Caco-2 (cell line): ENCODE results near the gene KLF13. TPM values are rescaled to one million over a fixed set of nuclear protein-coding genes. Genes with fewer than 3 reads are reported as not detected.

Source experiments
- BruUV-seq: library from RNA; stranded (reverse); fragments of 400-500 nt; replicated peaks from 2 replicates; lab custom pipeline; 2021; lab: Mats Ljungman, UMichigan
- CTCF ChIA-PET: fragments of 300-600 bp; sonication (Branson Sonifier 250); formaldehyde crosslinking; loops from one replicate; lab custom pipeline; 2022; ENCODE audit warnings: antibody characterized with exemption; lab: Charles Lee
- POLR2A ChIA-PET: fragments of 300-600 bp; sonication (Branson Sonifier 250); formaldehyde crosslinking; loops from one replicate; lab custom pipeline; 2022; ENCODE audit warnings: antibody characterized with exemption; lab: Charles Lee
- DNase-seq, 2 experiments: peaks; one replicate each; pipeline versions ENCODE4 v3.0.0 to v3.0.0-alpha.2; 2020 to 2022
- H3K27me3 ChIP-seq: replicated peaks from 2 replicates; pipeline ENCODE4 v1.6.0; 2011; ENCODE audit warnings: low read length; ENCODE audit not compliant: control insufficient read depth, insufficient read depth
- H3K36me3 ChIP-seq: 2 replicates; pipeline ENCODE4 v1.5.1; 2011; ENCODE audit warnings: low read length; ENCODE audit not compliant: control insufficient read depth, insufficient read depth
- H3K4me1 ChIP-seq: fragments of 250-450 bp; sonication (Bioruptor Pico); 2 replicates; pipeline ENCODE4 v1.5.1; 2020; ENCODE audit warnings: mild to moderate bottlenecking
- H3K4me3 ChIP-seq: 2 replicates; pipeline ENCODE4 v1.5.1; 2011; ENCODE audit warnings: low read depth, mild to moderate bottlenecking, control low read depth, low read length
- H3K9me3 ChIP-seq: fragments of 250-450 bp; sonication (Bioruptor Pico); 2 replicates; pipeline ENCODE4 v1.5.1; 2020; ENCODE audit warnings: mild to moderate bottlenecking, moderate library complexity
- H3K27ac Mint-ChIP-seq: one replicate; pipeline ENCODE4 v1.8.0; 2022; ENCODE audit warnings: mixed read lengths; ENCODE audit not compliant: unreplicated experiment
- H3K27me3 Mint-ChIP-seq: one replicate; pipeline ENCODE4 v1.8.0; 2022; ENCODE audit warnings: mixed read lengths; ENCODE audit not compliant: insufficient read depth, unreplicated experiment
- H3K36me3 Mint-ChIP-seq: one replicate; pipeline ENCODE4 v1.8.0; 2022; ENCODE audit warnings: mild to moderate bottlenecking, mixed read lengths; ENCODE audit not compliant: insufficient read depth, unreplicated experiment
- H3K4me1 Mint-ChIP-seq: one replicate; pipeline ENCODE4 v1.8.0; 2022; ENCODE audit warnings: low read depth, mixed read lengths; ENCODE audit not compliant: unreplicated experiment
- H3K4me3 Mint-ChIP-seq: one replicate; pipeline ENCODE4 v1.8.0; 2022; ENCODE audit warnings: mild to moderate bottlenecking, moderate library complexity, mixed read lengths; ENCODE audit not compliant: unreplicated experiment
- H3K9me3 Mint-ChIP-seq: one replicate; pipeline ENCODE4 v1.8.0; 2022; ENCODE audit warnings: mixed read lengths; ENCODE audit not compliant: unreplicated experiment
- CTCF ChIP-seq, 2 experiments: fragments of 200-600 bp in 1 of 2; IDR thresholded peaks; 1 replicate in 1 of 2; 2 replicates in 1 of 2; pipeline versions ENCODE4 v1.5.1 to v1.8.0; 2011 to 2022; ENCODE audit warnings: antibody characterized with exemption in 1 of 2, control low read depth in 1 of 2, inconsistent platforms in 1 of 2, low read depth in 1 of 2, low read length in 1 of 2, mild to moderate bottlenecking in 1 of 2, moderate library complexity in 1 of 2; ENCODE audit not compliant: insufficient read depth in 1 of 2, severe bottlenecking in 1 of 2, unreplicated experiment in 1 of 2
- intact Hi-C: fragments of 100-400 bp; cut with micrococcal nuclease; formaldehyde crosslinking; loops from one replicate; pipeline ENCODE4 v1.10.0; 2022; ENCODE audit not compliant: unreplicated experiment
- total RNA-seq: library from RNA; stranded (reverse); gene quantifications from 2 replicates; pipeline ENCODE4 v1.2.3, GENCODE V29; 2022

The KLF13 gene
- total RNA-seq, 1 experiment from 2014 or later = 18.8 TPM

GRCh38 chr15:31402511-31403056 is 75.9 kb downstream of the KLF13 start:
- Mint-ChIP-seq H3K4me1 (peaks cover 20% of the 10 kb centered on the region), H3K27me3 (no peaks in the 10 kb centered on the region), H3K9me3 (no peaks in the 10 kb centered on the region), H3K4me3 (no peak overlapping the region), H3K36me3 (no peaks in the 10 kb centered on the region), H3K27ac (no peak overlapping the region)
- Histone ChIP-seq H3K36me3 (no peaks in the 10 kb centered on the region), H3K9me3 (no peaks in the 10 kb centered on the region; the same call in 1 of the 2 replicates), H3K4me3 (no peak overlapping the region), H3K27me3 (no peaks in the 10 kb centered on the region), H3K4me1 (peaks cover 30% of the 10 kb centered on the region)
- ChIA-PET POLR2A (no interaction called here), CTCF (no interaction called here)
- DNase-seq = no peak
- TF ChIP-seq CTCF (IDR thresholded peaks at IDR 0.05; ENCODE audit: insufficient read depth in 1 of 2, low read depth in 1 of 2, low read length in 1 of 2, severe bottlenecking in 1 of 2, unreplicated experiment in 1 of 2) = no peak
- intact Hi-C loops = no loop called here
- no TSS peak for BruUV-seq

DNA sequence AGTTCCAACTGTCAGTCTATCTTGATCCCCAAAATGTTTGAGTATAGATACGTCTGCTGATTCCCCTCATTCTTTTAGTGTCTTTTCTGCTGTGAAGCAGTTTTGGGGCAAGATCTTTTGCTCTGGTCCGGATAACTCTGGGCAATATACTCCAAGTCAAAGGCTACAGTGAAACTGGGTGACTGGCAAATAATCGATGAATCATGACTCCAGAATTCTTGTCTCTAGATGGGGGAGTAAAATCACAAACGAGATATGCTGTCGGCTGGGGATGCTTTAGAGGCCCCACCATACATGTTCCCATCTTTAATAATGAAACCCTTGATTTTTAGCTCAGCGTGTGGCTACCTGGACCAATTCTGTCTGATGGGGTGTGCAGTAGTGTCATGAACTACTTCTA is 76.5 kb downstream of the KLF13 start:
- Mint-ChIP-seq H3K9me3 (no peaks in the 10 kb centered on the region), H3K36me3 (no peaks in the 10 kb centered on the region), H3K27ac (no peak overlapping the region), H3K27me3 (no peaks in the 10 kb centered on the region), H3K4me3 (no peak overlapping the region), H3K4me1 (peaks cover 20% of the 10 kb centered on the region)
- H3K27me3 ChIP-seq = no peaks in the 10 kb centered on the region
- no peak overlapping the region for H3K4me3 ChIP-seq
- BruUV-seq = no TSS peak
- TF ChIP-seq CTCF (IDR thresholded peaks at IDR 0.05; ENCODE audit: insufficient read depth in 1 of 2, low read depth in 1 of 2, low read length in 1 of 2, severe bottlenecking in 1 of 2, unreplicated experiment in 1 of 2) = no peak
- peaks cover 27% of the 10 kb centered on the region for H3K4me1 ChIP-seq
- intact Hi-C loops = no loop called here
- H3K9me3 ChIP-seq = peaks cover 2% of the 10 kb centered on the region; the same call in 1 of the 2 replicates
- DNase-seq = no peak
- POLR2A ChIA-PET = no interaction called here
- CTCF ChIA-PET = no interaction called here
- H3K36me3 ChIP-seq = no peaks in the 10 kb centered on the region

DNA sequence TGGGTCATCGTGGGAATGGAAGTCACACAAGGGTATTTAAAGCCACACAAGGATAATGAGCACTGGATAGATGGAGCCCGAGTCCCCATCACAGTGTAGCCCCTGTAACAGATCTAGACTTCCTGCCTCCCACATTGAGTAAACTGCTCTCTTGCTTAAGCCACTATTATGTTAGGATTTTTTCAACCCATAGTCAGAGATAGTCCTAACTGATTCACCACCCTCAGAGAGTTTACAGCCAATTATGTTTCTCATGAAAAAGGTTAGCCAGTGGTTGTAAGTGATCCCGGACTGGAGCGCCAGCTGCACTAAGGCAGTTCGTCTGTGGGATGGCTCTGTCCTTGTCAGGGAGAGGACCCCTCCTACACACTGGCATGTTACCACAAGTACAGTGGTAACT is 77.0 kb downstream of the KLF13 start:
- BruUV-seq = no TSS peak
- intact Hi-C loops = no loop called here
- peaks cover under 1% of the 10 kb centered on the region for H3K9me3 Mint-ChIP-seq
- no peak overlapping the region for H3K27ac Mint-ChIP-seq
- no peaks in the 10 kb centered on the region for H3K36me3 Mint-ChIP-seq
- TF ChIP-seq CTCF (IDR thresholded peaks at IDR 0.05; ENCODE audit: insufficient read depth in 1 of 2, low read depth in 1 of 2, low read length in 1 of 2, severe bottlenecking in 1 of 2, unreplicated experiment in 1 of 2) = no peak
- Histone ChIP-seq H3K36me3 (no peaks in the 10 kb centered on the region), H3K27me3 (no peaks in the 10 kb centered on the region), H3K4me1 (peaks cover 22% of the 10 kb centered on the region), H3K4me3 (no peak overlapping the region), H3K9me3 (peaks cover 5% of the 10 kb centered on the region; the same call in 1 of the 2 replicates)
- ChIA-PET CTCF (no interaction called here), POLR2A (no interaction called here)
- no peak overlapping the region for H3K4me3 Mint-ChIP-seq
- peaks cover 20% of the 10 kb centered on the region for H3K4me1 Mint-ChIP-seq
- no peak for DNase-seq
- no peaks in the 10 kb centered on the region for H3K27me3 Mint-ChIP-seq
